ENCODE measurements around the gene TRMT1.

TRMT1 gene

GRCh38 chr19:13122980-13123957 lies 6.7 kb upstream of the TRMT1 start:
- no peak for DNase-seq

GRCh38 chr19:13122275-13122878 lies 5.8 kb upstream of the TRMT1 start:
- no peak for DNase-seq

- no peak for DNase-seq
Observed at GRCh38 chr19:13121551-13122274, 5.2 kb upstream of the TRMT1 start.

- DNase-seq, result no peak
Observed at GRCh38 chr19:13120817-13121216, 4.3 kb upstream of the TRMT1 start.

GRCh38 chr19:13120031-13120430 lies 3.5 kb upstream of the TRMT1 start:
- no peak for DNase-seq

GRCh38 chr19:13119627-13120026 lies 3.1 kb upstream of the TRMT1 start:
- no peak for DNase-seq

GRCh38 chr19:13118424-13119193 lies 2.1 kb upstream of the TRMT1 start:
- DNase-seq, result peak; percentile 29

GRCh38 chr19:13117772-13118423 lies 1.4 kb upstream of the TRMT1 start, which contains the start of gene NACC1:
NACC1 (plus strand) TSS chr19:13118264; CDS start chr19:13135208, 16,944 bp downstream.
- DNase-seq, result peak; percentile 79

GRCh38 chr19:13117176-13117771 lies 734 bp upstream of the TRMT1 start:
- no peak for DNase-seq

GRCh38 chr19:13115936-13116281 lies 631 bp downstream of the TRMT1 start:
- no peak for DNase-seq

GRCh38 chr19:13112555-13112954 lies 4.0 kb downstream of the TRMT1 start:
- no peak for DNase-seq

- no peak for DNase-seq
Observed at GRCh38 chr19:13110099-13110610, 6.4 kb downstream of the TRMT1 start.

GRCh38 chr19:13109361-13110098 lies 7.0 kb downstream of the TRMT1 start:
- DNase-seq, result no peak

GRCh38 chr19:13104848-13105711 lies 11.5 kb downstream of the TRMT1 start:
- no peak for DNase-seq

GRCh38 chr19:13104360-13104847 lies 12.1 kb downstream of the TRMT1 start:
- no peak for DNase-seq

- DNase-seq, result no peak
Observed at GRCh38 chr19:13103581-13104359, 12.8 kb downstream of the TRMT1 start.

GRCh38 chr19:13102666-13103580 lies 13.6 kb downstream of the TRMT1 start, which contains the start of gene LYL1:
LYL1 (minus strand) TSS chr19:13102858; CDS start chr19:13101171, 1,687 bp downstream.
- no peak for DNase-seq

GRCh38 chr19:13102416-13102665 lies 14.2 kb downstream of the TRMT1 start:
- DNase-seq, result no peak
